ENCODE data around the gene HEATR5B. TPM values are rescaled to one million over a fixed set of nuclear protein-coding genes. Genes with fewer than 3 reads are reported as not detected.

HEATR5B gene
- total and polyA plus RNA-seq, 2 of the 4 experiments (the other 2 are of a cell fraction), result 8.3 to 17.9 TPM

- no peak overlapping the region for H2AK5ac ChIP-seq (ENCODE audit: low read depth, low read length)
- TF ChIP-seq FOS (IDR thresholded peaks at IDR 0.05; ENCODE audit: low read depth, low read length) (no peak), CTCF (conservative IDR thresholded peaks at IDR 0.05; ENCODE audit: low read depth, low read length) (no peak), SMC3 (IDR thresholded peaks at IDR 0.05; ENCODE audit: low read depth, low read length) (no peak)
- no peaks in the 10 kb centered on the region for H3K4me1 ChIP-seq (ENCODE audit: control insufficient read depth, insufficient read depth, low read length)
- H2AK9ac ChIP-seq (replicated peaks; ENCODE audit: low read depth, low read length, poor library complexity), result no peak overlapping the region
- H3K9me3 ChIP-seq (ENCODE audit: control insufficient read depth, insufficient read depth, low read length), result no peaks in the 10 kb centered on the region
- H3K4me2 ChIP-seq (ENCODE audit: low read depth, low read length), result no peak overlapping the region
- no peak overlapping the region for H2BK20ac ChIP-seq (ENCODE audit: low read depth, low read length)
- no peak overlapping the region for H3K27ac ChIP-seq (ENCODE audit: insufficient read depth, low read length)
- DNase-seq, result no peak
- ChIA-PET POLR2A (ENCODE audit: unreplicated experiment) (no interaction called here), CTCF (no interaction called here)
- no peak overlapping the region for H3K14ac ChIP-seq (replicated peaks; ENCODE audit: low read depth, low read length)
- dilution Hi-C loops (cut with HindIII; ENCODE audit: low sequenced_read_pairs, unreplicated experiment) (no loop called here), in situ Hi-C loops (cut with MboI; ENCODE audit: low sequenced_read_pairs) (no loop called here), intact Hi-C loops (cut with micrococcal nuclease) (no loop called here)
- no CpG with 5 or more reads among the region's 2 CpGs for WGBS, 2 experiments (ENCODE audit: extremely low coverage in 2 of 2, insufficient read length in 1 of 2)
- no peaks in the 10 kb centered on the region for H3K27me3 ChIP-seq (ENCODE audit: control insufficient read depth, insufficient read depth, low read length)
- no peak overlapping the region for H4K5ac ChIP-seq (ENCODE audit: low read depth, low read length)
- no peak overlapping the region for H3K18ac ChIP-seq (ENCODE audit: low read depth, low read length)
- H3K23ac ChIP-seq (ENCODE audit: low read depth, low read length), result no peak overlapping the region
- no peak overlapping the region for H2BK5ac ChIP-seq (ENCODE audit: low read depth, low read length, poor library complexity, severe bottlenecking)
- no peak overlapping the region for H2AFZ ChIP-seq (replicated peaks; ENCODE audit: low read length, poor library complexity)
- no TSS peak for BruUV-seq (replicated peaks)
- no peak overlapping the region for H4K91ac ChIP-seq (ENCODE audit: insufficient read depth, low read depth, low read length)
- no peaks in the 10 kb centered on the region for H3K79me1 ChIP-seq (ENCODE audit: low read depth in 1 of 2, low read length in 2 of 2)
- no peak overlapping the region for H3K4ac ChIP-seq (ENCODE audit: low read depth, low read length)
- no peaks in the 10 kb centered on the region for H3K9me1 ChIP-seq (ENCODE audit: insufficient read depth, low read length)
- no peak overlapping the region for H3K9ac ChIP-seq (ENCODE audit: low read depth, low read length)
- ATAC-seq (ENCODE audit: low read depth), result no peak
- no peak overlapping the region for H2BK120ac ChIP-seq (ENCODE audit: low read depth, low read length)
- no peak overlapping the region for H3K56ac ChIP-seq (ENCODE audit: extremely low read depth, insufficient read depth, low read length)
- no peaks in the 10 kb centered on the region for H3K36me3 ChIP-seq (ENCODE audit: control insufficient read depth, insufficient read depth, low read length)
- H4K20me1 ChIP-seq (ENCODE audit: insufficient read depth, low read length), result no peaks in the 10 kb centered on the region
- no peak overlapping the region for H2BK15ac ChIP-seq (ENCODE audit: low read depth, low read length)
- H3K4me3 ChIP-seq (ENCODE audit: insufficient read depth, low read depth, low read length), result no peak overlapping the region
- no peak overlapping the region for H4K8ac ChIP-seq (ENCODE audit: low read depth in 2 of 2, low read length in 2 of 2)
Observed at GRCh38 chr2:36976065-36976464, 108.1 kb downstream of the HEATR5B start.
